NT2/D1 (cell line): ENCODE results near the gene LPAR1.

Experiments used
- DNase-seq: peaks from one replicate; pipeline ENCODE4 v3.0.0-alpha.2; 2011; ENCODE audit warnings: low read depth, low spot score
- H3K27me3 ChIP-seq: 2 replicates; pipeline ENCODE4 v1.6.0; 2011; ENCODE audit warnings: mild to moderate bottlenecking; ENCODE audit not compliant: insufficient read length, insufficient read depth
- H3K36me3 ChIP-seq: 2 replicates; pipeline ENCODE4 v1.6.1; 2011; ENCODE audit warnings: mild to moderate bottlenecking, low read length, mixed read lengths; ENCODE audit not compliant: insufficient read depth, insufficient read length
- H3K4me1 ChIP-seq: 2 replicates; pipeline ENCODE4 v1.5.1; 2011; ENCODE audit not compliant: insufficient read depth, insufficient read length
- H3K4me3 ChIP-seq: 2 replicates; pipeline ENCODE4 v1.5.1; 2011; ENCODE audit warnings: low read depth; ENCODE audit not compliant: insufficient read length
- H3K9ac ChIP-seq: 2 replicates; pipeline ENCODE4 v1.6.0; 2011; ENCODE audit warnings: low read depth; ENCODE audit not compliant: insufficient read length
- H3K9me3 ChIP-seq: 2 replicates; pipeline ENCODE4 v1.5.1; 2011; ENCODE audit warnings: mild to moderate bottlenecking, low read length; ENCODE audit not compliant: insufficient read depth
- SUZ12 ChIP-seq: IDR thresholded peaks from 2 replicates; pipeline ENCODE4 v1.6.1; 2011; ENCODE audit not compliant: insufficient read length, insufficient read depth; ENCODE audit errors: extremely low read depth
- YY1 ChIP-seq: IDR thresholded peaks from 2 replicates; pipeline ENCODE4 v1.6.1; 2011; ENCODE audit not compliant: insufficient read length, insufficient read depth
- ZNF274 ChIP-seq: IDR thresholded peaks from 2 replicates; pipeline ENCODE4 v1.6.1; 2011; ENCODE audit warnings: mild to moderate bottlenecking, low read depth, low read length

The LPAR1 gene

DNA sequence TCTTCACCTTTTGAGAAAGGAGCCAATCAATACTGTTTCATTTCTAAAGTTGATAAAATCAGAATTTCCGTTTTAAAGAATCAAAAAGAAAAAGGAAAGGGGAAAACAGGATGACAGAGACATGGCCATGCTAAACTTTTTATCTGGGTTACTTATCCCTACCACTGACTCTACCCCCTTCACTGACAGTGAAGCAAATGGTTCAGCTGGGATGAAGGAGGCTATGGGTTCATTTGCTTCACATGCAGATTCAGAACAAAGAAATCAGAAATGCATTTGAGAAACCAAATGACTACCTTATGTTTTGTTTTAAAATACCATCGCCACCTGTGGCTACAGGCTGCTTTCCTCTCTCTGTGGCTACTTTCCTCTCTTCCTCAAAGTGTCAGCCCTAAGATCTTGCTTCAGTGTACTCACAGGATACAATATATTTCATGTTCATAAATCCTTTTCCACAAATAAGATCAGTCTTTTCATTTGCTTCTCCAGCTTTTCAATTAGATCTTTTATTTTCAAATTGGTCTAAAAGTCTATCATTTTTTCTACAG is 53.3 kb downstream of the LPAR1 start:
- H3K4me3 ChIP-seq: no peak overlapping the region
- TF ChIP-seq YY1 (no peak), ZNF274 (no peak), SUZ12 (no peak)
- H3K4me1 ChIP-seq: no peaks in the 10 kb centered on the region
- DNase-seq: no peak
- H3K9ac ChIP-seq: no peak overlapping the region
- H3K27me3 ChIP-seq: no peaks in the 10 kb centered on the region
- no peaks in the 10 kb centered on the region for H3K9me3 ChIP-seq
- H3K36me3 ChIP-seq: no peaks in the 10 kb centered on the region

DNA sequence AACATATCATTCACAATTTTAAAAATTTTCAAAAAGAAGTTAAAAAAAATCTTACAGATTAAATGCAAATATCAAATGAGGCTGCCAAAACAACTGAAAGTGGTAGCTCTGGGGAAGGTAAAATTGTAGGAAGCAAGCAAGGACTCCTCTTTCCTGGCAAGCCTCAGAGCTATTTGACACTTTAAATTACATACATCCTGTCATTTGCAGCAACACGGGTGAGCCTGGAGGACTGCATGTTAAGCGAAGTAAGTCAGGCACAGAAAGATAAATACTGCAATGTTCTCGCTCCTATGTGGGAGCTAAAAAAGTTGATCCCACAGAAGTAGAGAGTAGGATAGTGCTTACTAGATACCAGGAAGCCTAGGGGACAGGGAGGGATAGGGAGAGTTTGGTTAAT is 58.0 kb downstream of the LPAR1 start:
- Histone ChIP-seq H3K9ac (no peak overlapping the region), H3K4me1 (no peaks in the 10 kb centered on the region), H3K9me3 (no peaks in the 10 kb centered on the region), H3K4me3 (no peak overlapping the region), H3K27me3 (no peaks in the 10 kb centered on the region), H3K36me3 (no peaks in the 10 kb centered on the region)
- DNase-seq: no peak
- TF ChIP-seq ZNF274: no peak
- TF ChIP-seq SUZ12: no peak
- TF ChIP-seq YY1: no peak

DNA sequence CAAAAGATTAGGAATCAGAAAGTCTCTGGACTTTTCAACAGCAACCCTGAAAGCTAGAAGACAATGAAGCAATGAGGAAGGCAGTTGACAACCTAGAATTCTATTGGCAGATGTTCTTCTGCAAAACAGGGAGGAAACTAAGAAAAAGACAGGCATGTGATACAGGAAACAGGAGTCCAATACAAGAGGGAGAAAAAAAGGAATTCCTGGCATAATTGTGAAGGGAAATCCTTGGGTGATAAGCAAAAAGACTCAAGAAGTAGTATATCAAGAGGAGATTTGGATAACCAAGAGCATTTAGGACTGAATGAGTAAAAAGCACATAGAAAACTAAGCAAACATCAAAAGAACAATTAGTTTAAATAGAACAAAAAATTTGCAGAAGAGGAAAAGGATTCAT is 58.6 kb downstream of the LPAR1 start:
- H3K4me3 ChIP-seq: no peak overlapping the region
- H3K4me1 ChIP-seq: no peaks in the 10 kb centered on the region
- H3K9ac ChIP-seq: no peak overlapping the region
- no peak for TF ChIP-seq SUZ12
- TF ChIP-seq YY1: no peak
- no peak for TF ChIP-seq ZNF274
- no peaks in the 10 kb centered on the region for H3K27me3 ChIP-seq
- H3K9me3 ChIP-seq: no peaks in the 10 kb centered on the region
- H3K36me3 ChIP-seq: no peaks in the 10 kb centered on the region
- DNase-seq: no peak

DNA sequence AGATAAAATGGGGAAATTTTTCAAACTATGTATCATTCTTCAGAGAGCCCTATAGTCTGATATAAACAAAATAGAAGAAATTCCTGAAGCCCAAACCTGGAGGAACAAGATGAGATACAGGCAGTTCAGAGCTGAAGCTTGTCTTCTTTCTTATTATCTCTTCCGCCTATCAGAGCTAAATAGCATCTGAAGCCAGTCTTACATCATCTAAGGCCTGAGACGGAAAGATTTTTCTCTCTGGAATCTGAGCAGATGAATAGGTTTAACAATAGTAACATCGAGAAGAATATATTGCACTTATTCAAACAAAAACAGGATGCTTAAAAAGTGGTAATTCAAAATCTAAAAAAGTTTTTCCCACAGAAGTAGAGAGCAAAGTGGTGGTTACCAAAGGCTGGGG is 59.8 kb downstream of the LPAR1 start:
- Histone ChIP-seq H3K4me3 (no peak overlapping the region), H3K27me3 (no peaks in the 10 kb centered on the region), H3K9me3 (no peaks in the 10 kb centered on the region), H3K36me3 (no peaks in the 10 kb centered on the region), H3K9ac (no peak overlapping the region), H3K4me1 (no peaks in the 10 kb centered on the region)
- TF ChIP-seq YY1 (no peak), SUZ12 (no peak), ZNF274 (no peak)
- DNase-seq: no peak

GRCh38 chr9:110977259-110977709 is 61.0 kb downstream of the LPAR1 start:
- no peak for DNase-seq

DNA sequence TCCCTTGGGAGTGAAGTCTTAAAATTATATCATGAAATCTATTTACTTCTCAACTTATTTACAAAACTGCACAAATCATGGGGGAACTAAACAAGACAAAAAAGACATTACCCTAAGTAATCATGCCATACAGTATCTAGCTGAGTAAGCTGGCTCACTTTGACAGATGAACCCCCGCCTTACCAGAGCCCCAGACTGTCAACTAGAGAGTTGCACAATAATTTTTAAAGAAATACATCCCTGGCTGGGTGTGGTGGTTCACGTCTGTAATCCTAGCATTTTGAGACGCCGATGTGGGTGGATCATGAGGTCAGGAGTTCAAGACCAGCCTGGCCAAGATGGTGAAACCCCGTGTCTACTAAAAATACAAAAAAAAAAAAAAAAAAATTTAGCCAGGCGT is 62.3 kb downstream of the LPAR1 start:
- no peaks in the 10 kb centered on the region for H3K36me3 ChIP-seq
- DNase-seq: no peak
- H3K9me3 ChIP-seq: no peaks in the 10 kb centered on the region
- no peak for TF ChIP-seq ZNF274
- TF ChIP-seq YY1: no peak
- H3K4me3 ChIP-seq: no peak overlapping the region
- H3K9ac ChIP-seq: no peak overlapping the region
- no peaks in the 10 kb centered on the region for H3K27me3 ChIP-seq
- H3K4me1 ChIP-seq: no peaks in the 10 kb centered on the region

More at GRCh38 chr9:110977259-110977709, 61.0 kb downstream of the LPAR1 start:
- Histone ChIP-seq H3K36me3 (no peaks in the 10 kb centered on the region), H3K4me3 (no peak overlapping the region), H3K9ac (no peak overlapping the region), H3K4me1 (no peaks in the 10 kb centered on the region), H3K9me3 (no peaks in the 10 kb centered on the region), H3K27me3 (no peaks in the 10 kb centered on the region)
- no peak for TF ChIP-seq SUZ12
- TF ChIP-seq ZNF274: no peak
- no peak for TF ChIP-seq YY1

GRCh38 chr9:110975278-110975677 is 63.0 kb downstream of the LPAR1 start:
- Histone ChIP-seq H3K9me3 (no peaks in the 10 kb centered on the region), H3K9ac (no peak overlapping the region), H3K36me3 (no peaks in the 10 kb centered on the region), H3K4me3 (no peak overlapping the region), H3K27me3 (no peaks in the 10 kb centered on the region), H3K4me1 (no peaks in the 10 kb centered on the region)
- DNase-seq: no peak
- TF ChIP-seq YY1 (no peak), ZNF274 (no peak), SUZ12 (no peak)
